ENCODE results near the gene GLCE.
"Not testable (repeated sequence)": the region's sequence is repeated elsewhere in the genome, so short reads cannot be mapped to it uniquely, and the experiment has no call there.

GLCE gene

DNA sequence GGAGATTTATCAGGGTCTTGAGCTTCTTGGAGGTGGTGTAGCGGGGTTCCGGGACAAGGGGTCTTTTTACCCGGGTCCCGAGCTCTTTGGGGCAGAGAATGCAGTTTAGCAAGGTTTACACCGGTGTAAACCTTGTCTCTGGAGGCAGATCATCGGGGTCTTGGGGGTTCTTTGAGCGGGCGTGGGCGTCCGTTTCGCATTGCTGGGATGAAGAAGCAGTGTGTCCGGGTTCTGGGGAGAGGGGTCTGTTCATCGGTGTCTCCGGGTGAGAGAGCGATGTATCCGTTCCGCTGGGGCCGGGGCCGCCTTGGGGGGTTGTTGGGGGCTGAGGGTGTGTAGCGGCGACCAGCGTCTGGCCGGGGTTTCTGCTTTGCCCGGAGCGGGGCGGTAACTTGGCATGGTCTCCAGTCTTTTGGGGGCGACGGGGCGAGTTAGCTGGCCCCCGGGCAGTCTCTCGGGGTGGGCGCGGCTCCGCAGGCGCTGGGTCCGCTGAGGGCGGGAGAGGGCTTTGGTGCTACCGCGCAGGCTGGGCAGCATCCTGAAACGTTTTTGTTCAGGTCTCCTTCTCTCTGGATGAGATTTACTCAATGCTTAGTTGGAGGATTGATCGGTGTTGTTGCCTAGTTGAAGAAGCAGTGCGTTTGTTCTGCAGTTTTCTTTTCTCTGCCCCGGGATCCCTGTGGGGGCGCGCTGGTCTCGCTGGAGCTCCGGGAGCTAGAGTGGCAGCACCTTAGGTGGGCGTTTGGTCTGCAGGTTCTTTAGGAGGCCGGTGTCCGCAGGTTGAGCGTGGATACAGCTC, 843 bp downstream of the GLCE start:
- ATAC-seq (no peak), DNase-seq (peak; percentile 30)
- Mint-ChIP-seq H3K27ac (peak overlapping the region; percentile 57), H3K36me3 (ENCODE audit: low read depth) (no peaks in the 10 kb centered on the region), H3K27me3 (peaks cover 2% of the 10 kb centered on the region), H3K4me1 (peaks cover 13% of the 10 kb centered on the region), H3K4me3 (peak overlapping the region; percentile 90), H3K9me3 (no peaks in the 10 kb centered on the region)

DNA sequence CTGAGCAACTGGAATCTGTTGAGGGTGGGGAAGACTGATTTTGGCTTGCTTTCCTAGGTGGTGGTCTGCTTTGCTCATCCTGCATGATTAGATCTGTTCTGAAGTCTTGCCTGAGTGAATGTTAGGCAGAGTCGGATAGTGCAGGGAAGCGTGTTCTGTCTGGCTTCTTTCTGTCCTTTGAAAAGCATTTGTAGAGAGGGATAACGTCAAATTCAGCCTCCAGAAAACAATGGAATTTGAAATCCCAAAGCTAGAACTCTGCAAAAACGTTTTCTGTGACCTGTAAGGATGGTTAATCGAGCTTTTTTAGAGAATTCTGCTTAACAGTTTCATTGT, 1.4 kb downstream of the GLCE start:
- Mint-ChIP-seq H3K27ac (no peak overlapping the region), H3K27me3 (peaks cover 2% of the 10 kb centered on the region), H3K4me3 (peak overlapping the region; percentile 90), H3K36me3 (ENCODE audit: low read depth) (no peaks in the 10 kb centered on the region), H3K4me1 (peaks cover 13% of the 10 kb centered on the region), H3K9me3 (no peaks in the 10 kb centered on the region)
- DNase-seq (no peak), ATAC-seq (no peak)

DNA sequence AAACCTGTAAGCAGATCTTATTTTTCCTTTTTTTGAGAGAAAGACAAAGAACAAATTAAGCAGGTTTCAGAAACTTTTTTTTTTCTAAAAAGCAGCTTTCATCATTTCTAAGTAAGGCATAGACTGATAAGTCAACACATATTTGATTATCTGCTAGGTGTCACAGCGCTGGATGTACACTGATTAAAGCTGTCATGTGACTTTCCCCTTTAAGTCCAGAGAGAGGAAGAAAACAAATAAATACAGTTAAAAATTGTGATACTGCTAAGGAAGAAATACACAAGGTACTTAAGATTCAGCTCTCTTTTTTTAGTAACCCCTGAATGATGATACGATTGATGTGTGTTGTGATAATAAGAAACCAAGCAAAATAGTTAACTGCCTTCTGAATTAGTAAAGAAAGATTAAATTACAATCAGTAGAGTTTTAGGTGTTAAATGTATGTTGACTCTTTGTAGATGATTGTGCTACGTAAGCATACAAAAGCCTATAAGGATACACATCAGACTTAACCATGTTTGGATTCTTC, 2.8 kb downstream of the GLCE start:
- ATAC-seq (no peak), DNase-seq (no peak)
- H3K4me1 Mint-ChIP-seq = peaks cover 13% of the 10 kb centered on the region
- no peaks in the 10 kb centered on the region for H3K36me3 Mint-ChIP-seq (ENCODE audit: low read depth)
- peaks cover 2% of the 10 kb centered on the region for H3K27me3 Mint-ChIP-seq
- no peaks in the 10 kb centered on the region for H3K9me3 Mint-ChIP-seq
- H3K4me3 Mint-ChIP-seq = no peak overlapping the region
- no peak overlapping the region for H3K27ac Mint-ChIP-seq

DNA sequence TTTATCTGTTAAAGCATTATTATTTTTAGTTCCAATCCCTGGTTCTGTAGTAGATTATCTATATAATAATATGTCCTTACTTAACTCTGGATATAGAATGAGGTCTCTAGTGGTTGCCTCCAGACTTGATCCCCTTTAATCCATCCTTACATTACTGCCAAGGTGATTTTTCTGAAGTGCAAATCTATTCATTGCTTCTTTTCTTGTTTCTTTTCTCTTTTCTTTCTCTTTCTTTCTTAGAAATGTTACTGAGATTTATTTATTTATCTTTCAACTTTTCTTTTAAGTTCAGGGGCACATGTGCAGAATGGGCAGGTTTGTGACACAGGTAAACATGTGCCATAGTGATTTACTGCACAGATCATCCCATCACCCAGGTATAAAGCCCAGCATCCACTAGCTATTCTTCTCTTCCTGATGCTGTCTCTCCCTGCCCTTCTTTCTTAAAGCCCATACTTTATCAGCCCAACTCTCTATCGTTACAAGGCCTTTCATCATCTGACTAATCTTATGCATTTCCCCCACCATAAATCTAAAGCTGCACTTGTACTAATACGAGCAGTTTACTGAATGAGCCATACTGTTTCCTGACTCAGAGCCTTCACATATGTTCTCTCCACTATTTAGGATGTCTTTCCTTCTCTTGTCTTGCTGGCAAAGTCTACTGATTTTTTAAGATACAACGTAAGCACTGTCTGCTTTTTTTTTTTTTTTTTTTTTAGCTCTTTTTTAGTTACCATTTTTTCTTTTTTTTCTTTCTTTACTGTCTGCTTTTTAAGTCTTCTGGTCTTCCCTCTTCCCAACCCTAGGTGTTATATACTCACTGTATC, 4.6 kb downstream of the GLCE start:
- H3K9me3 Mint-ChIP-seq = no peaks in the 10 kb centered on the region
- H3K36me3 Mint-ChIP-seq (ENCODE audit: low read depth) = no peaks in the 10 kb centered on the region
- no peak overlapping the region for H3K4me3 Mint-ChIP-seq
- no peak for ATAC-seq
- H3K27ac Mint-ChIP-seq = no peak overlapping the region
- H3K27me3 Mint-ChIP-seq = peaks cover 2% of the 10 kb centered on the region
- DNase-seq = no peak
- H3K4me1 Mint-ChIP-seq = peaks cover 9% of the 10 kb centered on the region

DNA sequence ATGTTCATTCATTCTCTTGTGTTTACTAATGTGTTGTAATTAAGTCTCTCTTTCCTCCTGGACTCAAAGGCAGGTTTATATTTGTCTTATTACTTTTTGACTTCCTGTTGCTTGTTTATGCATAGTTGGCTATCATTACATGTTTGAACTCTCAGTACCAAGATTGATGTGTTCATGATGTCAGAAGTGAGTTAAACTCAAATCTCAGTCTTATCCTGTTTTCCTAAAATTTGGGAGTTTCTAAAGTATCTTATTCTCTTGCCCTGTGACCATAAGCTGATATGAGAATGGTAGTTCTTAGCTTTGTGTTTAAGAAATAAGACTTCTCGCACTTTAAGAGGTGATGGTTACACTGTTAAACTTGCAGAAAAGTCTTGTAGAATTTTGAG, 5.2 kb downstream of the GLCE start:
- ATAC-seq = no peak
- H3K27ac Mint-ChIP-seq = no peak overlapping the region
- peaks cover 9% of the 10 kb centered on the region for H3K4me1 Mint-ChIP-seq
- no peak overlapping the region for H3K4me3 Mint-ChIP-seq
- no peaks in the 10 kb centered on the region for H3K36me3 Mint-ChIP-seq (ENCODE audit: low read depth)
- DNase-seq = no peak
- no peaks in the 10 kb centered on the region for H3K9me3 Mint-ChIP-seq
- peaks cover 2% of the 10 kb centered on the region for H3K27me3 Mint-ChIP-seq

DNA sequence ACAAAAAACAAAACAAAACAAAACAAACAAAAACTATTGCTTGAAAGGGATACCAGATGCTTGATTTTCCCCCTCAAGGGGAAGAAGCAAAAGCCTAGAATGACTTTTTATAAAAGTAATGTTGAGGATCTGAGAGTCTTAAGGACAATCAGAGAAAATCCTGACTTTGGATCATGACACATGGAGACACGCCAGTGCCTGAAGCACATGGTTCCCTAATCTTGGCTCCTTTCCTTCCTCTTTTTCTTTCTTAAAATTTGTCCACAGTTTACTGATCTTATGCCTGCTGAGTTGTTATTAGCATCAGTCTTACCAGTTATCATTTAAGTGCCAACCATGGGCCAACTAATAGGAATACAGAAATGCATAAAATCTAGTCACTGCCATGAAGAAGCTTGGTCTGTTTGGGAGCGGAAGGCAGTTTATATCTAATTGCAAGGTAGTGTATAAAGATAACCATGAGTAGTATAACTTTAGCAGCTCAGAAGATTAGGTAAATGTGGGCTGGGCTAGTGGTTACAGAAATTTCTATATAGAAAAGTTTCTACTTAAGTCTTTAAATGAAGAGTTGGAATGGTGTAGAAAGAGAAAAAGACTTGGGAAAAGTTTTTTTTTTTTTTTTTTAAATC, 6.9 kb downstream of the GLCE start:
- Mint-ChIP-seq H3K36me3 (ENCODE audit: low read depth) (no peaks in the 10 kb centered on the region), H3K27me3 (no peaks in the 10 kb centered on the region), H3K4me3 (no peak overlapping the region), H3K4me1 (no peaks in the 10 kb centered on the region), H3K9me3 (no peaks in the 10 kb centered on the region), H3K27ac (no peak overlapping the region)
- DNase-seq = no peak
- ATAC-seq = no peak

DNA sequence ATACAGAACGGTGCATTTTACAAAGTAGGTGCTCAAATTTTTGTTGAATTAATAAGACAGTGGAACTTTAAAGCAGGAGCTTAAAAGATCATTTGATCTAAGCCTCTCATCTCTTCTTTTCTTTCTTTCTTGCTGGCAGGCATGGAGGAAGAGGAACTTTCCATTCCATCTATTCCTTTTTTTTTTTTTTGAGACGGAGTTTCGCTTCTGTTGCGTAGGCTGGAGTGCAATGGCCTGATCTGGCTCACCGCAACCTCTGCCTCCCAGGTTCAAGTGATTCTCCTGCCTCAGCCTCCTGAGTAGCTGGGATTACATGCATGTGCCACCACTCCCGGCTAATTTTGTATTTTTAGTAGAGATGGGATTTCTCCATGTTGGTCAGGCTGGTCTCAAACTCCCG, 7.9 kb downstream of the GLCE start:
- H3K4me1 Mint-ChIP-seq; H3K27me3 Mint-ChIP-seq; ATAC-seq; H3K4me3 Mint-ChIP-seq; H3K9me3 Mint-ChIP-seq; DNase-seq; H3K27ac Mint-ChIP-seq; H3K36me3 Mint-ChIP-seq (ENCODE audit: low read depth): not testable (repeated sequence)

DNA sequence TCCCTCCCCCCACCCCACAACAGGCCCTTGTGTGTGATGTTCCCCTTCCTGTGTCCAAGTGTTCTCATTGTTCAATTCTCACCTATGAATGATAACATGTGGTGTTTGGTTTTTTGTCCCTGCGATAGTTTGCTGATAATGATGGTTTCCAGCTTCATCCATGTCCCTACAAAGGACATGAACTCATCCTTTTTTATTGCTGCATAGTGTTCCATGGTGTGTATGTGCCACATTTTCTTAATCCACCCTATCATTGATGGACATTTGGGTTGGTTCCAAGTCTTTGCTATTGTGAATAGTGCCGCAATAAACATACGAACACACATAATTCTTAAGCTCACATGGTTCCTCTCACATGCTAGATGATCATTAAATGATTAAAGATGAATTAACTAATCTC, 9.1 kb downstream of the GLCE start:
- H3K4me1 Mint-ChIP-seq; H3K4me3 Mint-ChIP-seq; H3K27ac Mint-ChIP-seq; H3K36me3 Mint-ChIP-seq (ENCODE audit: low read depth); H3K27me3 Mint-ChIP-seq; DNase-seq; H3K9me3 Mint-ChIP-seq; ATAC-seq: not testable (repeated sequence)

DNA sequence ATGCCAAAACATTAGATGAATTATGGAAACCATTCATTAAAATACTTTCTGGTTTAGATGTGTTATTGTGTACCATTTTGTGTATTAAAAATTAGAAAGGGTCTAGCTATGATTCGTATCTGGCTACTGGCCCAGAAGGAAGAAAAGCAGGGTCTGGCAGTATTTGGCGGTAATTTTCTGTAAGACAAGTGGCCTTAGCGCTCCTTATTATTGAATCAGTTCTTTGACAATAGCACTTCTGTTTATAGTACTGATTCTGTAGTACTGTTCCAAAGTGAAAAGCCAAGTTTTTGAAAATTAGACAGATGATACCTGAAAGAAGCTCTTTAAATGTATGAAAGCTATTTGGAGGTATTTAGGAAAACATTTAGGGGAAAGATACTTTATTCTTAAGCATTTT, 10.2 kb downstream of the GLCE start:
- ATAC-seq (no peak), DNase-seq (no peak)
- Mint-ChIP-seq H3K36me3 (ENCODE audit: low read depth) (no peaks in the 10 kb centered on the region), H3K4me3 (no peak overlapping the region), H3K9me3 (no peaks in the 10 kb centered on the region), H3K27me3 (no peaks in the 10 kb centered on the region), H3K4me1 (no peaks in the 10 kb centered on the region), H3K27ac (no peak overlapping the region)

DNA sequence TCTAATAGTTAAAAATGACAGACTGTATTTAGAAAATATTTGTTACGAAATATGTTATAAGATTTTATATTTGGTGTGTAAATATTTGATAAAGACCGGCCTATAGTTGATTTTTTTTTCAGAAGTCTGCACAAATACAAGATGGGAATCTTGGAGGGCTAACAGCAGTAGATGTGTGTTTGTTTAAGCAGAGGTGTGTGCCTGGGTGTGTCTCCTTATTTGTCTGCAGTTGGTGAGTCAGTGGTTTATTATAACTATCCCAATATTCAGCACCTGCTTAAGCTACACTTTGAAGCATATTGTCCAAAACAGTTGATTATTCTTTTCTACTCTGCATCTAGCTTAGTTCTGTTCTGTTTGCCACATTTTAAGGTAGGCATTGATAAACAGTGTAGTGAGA, 12.4 kb downstream of the GLCE start:
- Mint-ChIP-seq H3K27me3 (no peaks in the 10 kb centered on the region), H3K27ac (no peak overlapping the region)

DNA sequence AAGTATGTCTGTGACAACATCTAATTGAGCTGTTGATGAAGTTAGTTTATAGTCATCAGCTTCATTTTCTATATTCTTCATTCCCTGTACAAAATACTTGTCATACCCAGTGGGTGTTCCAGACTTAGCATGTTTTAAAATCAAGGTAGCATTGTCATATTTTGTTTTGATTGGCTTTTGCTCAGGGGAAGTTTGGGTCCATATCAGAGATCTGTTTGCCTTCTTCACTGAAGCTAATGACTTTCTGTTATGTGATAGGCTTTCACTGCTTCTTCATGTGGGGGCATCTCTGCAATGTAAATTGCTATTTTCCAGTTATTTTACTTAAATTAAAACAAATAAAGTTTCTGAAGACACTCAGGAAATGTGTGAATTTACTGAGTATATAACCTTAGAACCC, 15.1 kb downstream of the GLCE start:
- Mint-ChIP-seq H3K36me3 (ENCODE audit: low read depth) (no peaks in the 10 kb centered on the region), H3K4me3 (no peak overlapping the region), H3K27me3 (no peaks in the 10 kb centered on the region), H3K27ac (no peak overlapping the region), H3K4me1 (no peaks in the 10 kb centered on the region), H3K9me3 (no peaks in the 10 kb centered on the region)
- DNase-seq (no peak), ATAC-seq (no peak)

More for the DNA sequence above, 12.4 kb downstream of the GLCE start:
- ATAC-seq = no peak
- Mint-ChIP-seq H3K36me3 (ENCODE audit: low read depth) (no peaks in the 10 kb centered on the region), H3K4me3 (no peak overlapping the region), H3K9me3 (no peaks in the 10 kb centered on the region), H3K4me1 (no peaks in the 10 kb centered on the region)
- no peak for DNase-seq

DNA sequence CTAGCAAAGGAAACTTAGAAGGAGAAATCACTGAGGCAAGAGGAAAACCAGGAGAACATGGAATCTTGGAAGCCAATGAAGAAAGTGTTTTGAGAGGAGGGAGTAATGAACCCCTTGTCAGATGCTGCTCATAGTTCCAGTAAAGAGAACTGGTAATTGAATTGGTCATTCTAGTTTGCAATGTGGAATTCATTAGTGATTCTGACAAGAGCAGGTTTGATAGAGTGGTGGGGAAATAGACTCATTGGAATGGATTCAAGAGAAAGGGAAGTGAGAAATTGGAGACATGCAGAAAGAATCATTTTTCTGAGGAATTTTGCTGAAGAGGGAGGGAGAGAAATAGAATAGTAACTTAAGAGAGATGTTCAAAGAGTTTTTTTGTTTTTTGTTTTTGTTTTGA, 21.0 kb downstream of the GLCE start:
- DNase-seq (no peak), ATAC-seq (no peak)
- H3K27ac Mint-ChIP-seq = no peak overlapping the region
- H3K9me3 Mint-ChIP-seq = no peaks in the 10 kb centered on the region
- no peaks in the 10 kb centered on the region for H3K27me3 Mint-ChIP-seq
- H3K36me3 Mint-ChIP-seq (ENCODE audit: low read depth) = no peaks in the 10 kb centered on the region
- H3K4me1 Mint-ChIP-seq = no peaks in the 10 kb centered on the region
- no peak overlapping the region for H3K4me3 Mint-ChIP-seq

DNA sequence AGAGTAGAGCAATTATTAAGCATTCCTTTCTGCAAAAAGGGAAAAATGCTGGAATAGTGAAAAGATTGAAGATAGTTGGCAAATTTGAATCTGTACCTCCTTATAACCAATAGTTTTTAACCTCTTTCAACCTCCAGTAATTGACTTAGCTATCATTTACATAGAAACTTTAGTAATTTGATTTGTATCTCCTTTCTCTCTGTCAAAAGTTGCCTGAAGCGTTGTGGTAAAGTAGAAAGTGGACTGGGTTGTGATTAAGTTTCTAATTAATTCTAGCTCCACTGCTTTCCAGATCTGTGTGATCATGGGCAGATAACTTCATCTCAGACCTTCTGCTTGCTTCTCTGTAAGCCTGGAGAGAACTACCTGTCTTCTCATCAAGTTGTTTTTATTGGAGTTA, 24.8 kb downstream of the GLCE start:
- ATAC-seq = no peak
- Mint-ChIP-seq H3K9me3 (peaks cover 5% of the 10 kb centered on the region), H3K27ac (no peak overlapping the region), H3K4me3 (no peak overlapping the region), H3K4me1 (no peaks in the 10 kb centered on the region), H3K36me3 (ENCODE audit: low read depth) (peaks cover 3% of the 10 kb centered on the region), H3K27me3 (no peaks in the 10 kb centered on the region)
- no peak for DNase-seq

DNA sequence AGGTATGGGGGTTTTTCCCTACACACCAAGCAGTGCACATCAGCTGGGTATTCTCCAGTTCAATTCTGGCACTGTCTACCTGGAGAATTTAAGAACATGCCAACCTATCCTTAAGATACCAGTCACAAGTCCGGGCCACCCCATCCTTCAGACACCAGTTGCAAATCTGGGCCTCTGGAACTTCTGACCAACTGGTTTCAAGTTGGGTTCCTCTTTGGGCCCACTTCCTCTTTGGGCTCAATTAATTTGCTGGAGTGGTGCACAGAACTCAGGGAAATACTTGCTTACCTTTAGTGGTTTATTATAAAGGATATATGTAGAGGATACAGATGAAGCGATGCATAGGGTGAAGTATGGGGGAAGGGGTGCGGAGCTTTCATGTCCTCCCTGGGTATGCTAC, 25.3 kb downstream of the GLCE start:
- DNase-seq = no peak
- no peaks in the 10 kb centered on the region for H3K27me3 Mint-ChIP-seq
- H3K27ac Mint-ChIP-seq = no peak overlapping the region
- peaks cover 3% of the 10 kb centered on the region for H3K36me3 Mint-ChIP-seq (ENCODE audit: low read depth)
- H3K4me3 Mint-ChIP-seq = no peak overlapping the region
- peaks cover 5% of the 10 kb centered on the region for H3K9me3 Mint-ChIP-seq
- no peak for ATAC-seq
- H3K4me1 Mint-ChIP-seq = no peaks in the 10 kb centered on the region

DNA sequence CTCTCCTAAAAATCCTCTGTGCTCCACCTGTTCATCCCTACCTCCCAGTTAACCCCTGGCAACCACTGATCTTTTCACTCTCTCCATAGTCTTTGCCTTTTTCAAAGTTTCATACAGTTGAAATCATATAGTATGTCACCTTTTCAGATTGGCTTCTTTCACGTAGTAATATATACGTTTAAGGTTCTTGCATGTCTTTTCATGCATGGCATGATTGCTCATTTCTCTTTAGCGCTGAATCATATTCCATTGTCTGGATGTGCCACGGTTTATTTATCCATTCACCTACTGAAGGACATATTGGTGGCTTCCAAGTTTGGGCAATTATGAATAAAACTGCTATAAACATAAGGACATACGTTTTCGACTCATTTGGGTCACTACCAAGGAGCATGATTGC, 28.7 kb downstream of the GLCE start:
- Mint-ChIP-seq H3K4me1 (peaks cover under 1% of the 10 kb centered on the region), H3K4me3 (no peak overlapping the region), H3K36me3 (ENCODE audit: low read depth) (peaks cover 3% of the 10 kb centered on the region), H3K27me3 (no peaks in the 10 kb centered on the region), H3K9me3 (peaks cover 5% of the 10 kb centered on the region), H3K27ac (no peak overlapping the region)
- DNase-seq (no peak), ATAC-seq (no peak)

Measured in activated naive CD8-positive, alpha-beta T cell treated with anti-CD3 and anti-CD28 coated beads, Interleukin-2, amount 50 U/mL, for 24 hours (primary cell).